SU-DHL-6 (cell line): ENCODE results near the gene ANTXR1.

ENCODE experiments used
- CTCF ChIP-seq: fragments of 200-600 bp; sonication (generic); IDR thresholded peaks from one replicate; pipeline ENCODE4 v1.5.1; 2017; ENCODE audit warnings: antibody characterized with exemption, mild to moderate bottlenecking, low read length, moderate library complexity; ENCODE audit not compliant: insufficient read depth, poor library complexity, severe bottlenecking
- EZH2phosphoT487 ChIP-seq: fragments of 200-600 bp; sonication (generic), shearing (Covaris generic); conservative IDR thresholded peaks from 2 replicates; pipeline ENCODE4 v1.6.1; 2018; ENCODE audit warnings: mild to moderate bottlenecking, antibody characterized with exemption, low read length, moderate library complexity, mixed read lengths

- TF ChIP-seq CTCF (no peak), EZH2phosphoT487 (no peak)
Measured at GRCh38 chr2:69124343-69124742, 111.4 kb downstream of the ANTXR1 start.
